GM21723 (cell line): ENCODE results near the gene FDX2.
"Not testable (repeated sequence)": the region's sequence is repeated elsewhere in the genome, so short reads cannot be mapped to it uniquely, and the experiment has no call there.

Experiments used
- ATAC-seq: cut with Tn5 transposase; IDR thresholded peaks from one replicate; pipeline ENCODE4 v1.9.1; 2021; ENCODE audit warnings: mild to moderate bottlenecking, moderate library complexity; ENCODE audit not compliant: unreplicated experiment

The FDX2 gene

DNA sequence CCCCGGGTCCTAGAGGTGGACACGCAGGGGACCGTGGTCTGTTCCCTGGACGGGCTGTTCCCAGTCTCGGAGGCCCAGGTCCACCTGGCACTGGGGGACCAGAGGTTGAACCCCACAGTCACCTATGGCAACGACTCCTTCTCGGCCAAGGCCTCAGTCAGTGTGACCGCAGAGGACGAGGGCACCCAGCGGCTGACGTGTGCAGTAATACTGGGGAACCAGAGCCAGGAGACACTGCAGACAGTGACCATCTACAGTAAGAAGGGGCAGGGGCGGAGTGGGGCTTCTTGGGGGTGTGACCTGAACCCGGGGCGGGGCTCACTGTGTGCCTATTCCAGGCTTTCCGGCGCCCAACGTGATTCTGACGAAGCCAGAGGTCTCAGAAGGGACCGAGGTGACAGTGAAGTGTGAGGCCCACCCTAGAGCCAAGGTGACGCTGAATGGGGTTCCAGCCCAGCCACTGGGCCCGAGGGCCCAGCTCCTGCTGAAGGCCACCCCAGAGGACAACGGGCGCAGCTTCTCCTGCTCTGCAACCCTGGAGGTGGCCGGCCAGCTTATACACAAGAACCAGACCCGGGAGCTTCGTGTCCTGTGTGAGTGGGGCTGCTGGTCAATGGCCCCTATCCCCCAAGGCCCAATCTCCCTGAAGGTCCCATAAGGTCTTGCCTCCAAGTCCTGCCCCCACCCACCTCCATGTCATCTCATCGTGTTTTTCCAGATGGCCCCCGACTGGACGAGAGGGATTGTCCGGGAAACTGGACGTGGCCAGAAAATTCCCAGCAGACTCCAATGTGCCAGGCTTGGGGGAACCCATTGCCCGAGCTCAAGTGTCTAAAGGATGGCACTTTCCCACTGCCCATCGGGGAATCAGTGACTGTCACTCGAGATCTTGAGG lies 31.5 kb downstream of the FDX2 start:
- ATAC-seq, result no peak

DNA sequence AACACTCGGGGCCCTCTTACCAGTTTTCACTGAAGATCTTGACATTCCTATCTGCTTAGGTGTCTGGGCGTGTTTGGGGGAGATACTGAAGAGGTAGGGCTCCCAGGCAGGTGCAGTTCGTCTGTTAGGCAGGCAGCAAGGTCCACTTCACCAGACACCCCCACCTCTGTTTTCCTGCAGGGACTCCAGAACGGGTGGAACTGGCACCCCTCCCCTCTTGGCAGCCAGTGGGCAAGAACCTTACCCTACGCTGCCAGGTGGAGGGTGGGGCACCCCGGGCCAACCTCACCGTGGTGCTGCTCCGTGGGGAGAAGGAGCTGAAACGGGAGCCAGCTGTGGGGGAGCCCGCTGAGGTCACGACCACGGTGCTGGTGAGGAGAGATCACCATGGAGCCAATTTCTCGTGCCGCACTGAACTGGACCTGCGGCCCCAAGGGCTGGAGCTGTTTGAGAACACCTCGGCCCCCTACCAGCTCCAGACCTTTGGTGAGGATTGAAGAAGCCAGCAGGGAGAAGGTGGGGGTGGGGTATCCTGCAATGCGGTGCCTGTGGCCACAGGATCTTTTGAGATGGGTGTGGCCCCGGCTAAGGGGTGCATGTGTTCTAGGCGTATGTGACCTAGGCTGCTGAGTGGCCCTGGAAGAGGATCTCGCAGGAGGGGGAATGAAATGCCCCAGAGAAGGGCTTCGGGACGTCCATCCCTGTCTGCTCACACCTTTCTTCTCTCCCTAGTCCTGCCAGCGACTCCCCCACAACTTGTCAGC lies 32.3 kb downstream of the FDX2 start:
- ATAC-seq, result no peak

DNA sequence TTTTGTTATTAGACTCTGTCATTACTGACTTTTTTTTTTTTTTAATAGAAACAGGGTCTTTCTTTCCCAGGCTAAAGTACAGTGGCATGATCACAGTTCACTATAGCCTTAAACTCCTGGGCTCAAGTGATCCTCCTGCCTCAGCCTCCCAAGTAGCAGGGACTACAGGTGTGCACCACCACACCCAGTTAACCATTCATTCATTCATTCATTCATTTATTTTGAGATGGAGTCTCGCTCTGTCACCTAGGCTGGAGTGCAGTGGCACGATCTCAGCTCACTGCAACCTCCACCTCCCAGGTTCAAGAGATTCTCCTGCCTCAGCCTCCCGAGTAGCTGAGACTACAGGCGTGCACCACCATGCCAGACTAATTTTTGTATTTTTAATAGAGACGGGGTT lies 33.8 kb downstream of the FDX2 start:
- ATAC-seq, result not testable (repeated sequence)

DNA sequence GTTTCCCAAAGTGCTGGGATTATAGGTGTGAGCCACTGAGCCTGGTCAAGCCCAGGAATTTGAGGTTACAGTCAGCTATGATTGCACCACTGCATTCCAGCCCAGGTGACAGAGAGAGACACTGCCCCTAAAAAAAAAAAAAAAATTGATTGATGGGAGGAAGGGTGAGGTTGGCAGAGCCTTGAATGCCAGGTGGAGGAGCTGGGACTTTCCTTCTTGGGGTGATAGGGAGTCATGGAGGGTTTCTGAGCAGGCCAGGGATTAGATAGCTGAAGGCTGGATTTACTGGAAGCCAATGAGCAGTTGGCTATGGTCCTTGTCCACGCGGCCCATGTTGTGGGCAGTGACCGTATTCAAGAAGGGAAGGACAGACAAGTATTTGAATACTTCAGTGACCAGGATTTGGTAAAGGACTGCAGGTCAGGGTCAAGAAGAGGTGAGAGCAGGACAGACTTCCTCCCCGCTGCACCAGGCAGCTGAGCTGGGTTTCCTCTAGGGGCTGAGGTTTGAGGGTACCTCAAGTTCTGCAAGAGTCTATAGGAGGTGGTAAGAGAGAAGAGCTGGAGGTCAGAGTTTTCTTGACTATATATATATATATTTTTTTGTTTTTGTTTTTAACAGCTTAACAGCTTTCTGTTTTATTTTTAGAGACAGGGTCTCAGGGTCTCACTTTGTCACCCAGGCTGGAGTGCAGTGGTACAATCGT lies 35.9 kb downstream of the FDX2 start:
- ATAC-seq, result no peak

DNA sequence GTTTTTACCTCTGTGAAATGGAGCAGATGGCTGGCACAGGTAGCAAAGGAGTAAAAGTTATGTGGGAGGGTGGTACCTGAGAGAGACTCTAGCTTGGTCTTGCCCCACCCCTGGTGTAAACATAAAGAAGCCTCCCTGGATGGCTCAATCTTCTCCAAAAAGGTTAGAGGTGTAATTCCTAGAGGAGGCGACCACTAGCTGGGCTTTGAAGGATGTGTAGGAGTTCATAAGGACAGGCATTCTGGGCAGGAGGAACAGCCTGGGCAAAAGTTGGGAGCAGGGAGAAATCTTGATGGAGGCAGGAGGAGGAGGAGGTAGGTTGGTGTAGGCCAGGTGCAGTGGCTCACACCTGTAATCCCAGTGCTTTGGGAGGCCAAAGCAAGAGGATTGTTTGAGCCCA lies 36.9 kb downstream of the FDX2 start:
- ATAC-seq, result no peak

DNA sequence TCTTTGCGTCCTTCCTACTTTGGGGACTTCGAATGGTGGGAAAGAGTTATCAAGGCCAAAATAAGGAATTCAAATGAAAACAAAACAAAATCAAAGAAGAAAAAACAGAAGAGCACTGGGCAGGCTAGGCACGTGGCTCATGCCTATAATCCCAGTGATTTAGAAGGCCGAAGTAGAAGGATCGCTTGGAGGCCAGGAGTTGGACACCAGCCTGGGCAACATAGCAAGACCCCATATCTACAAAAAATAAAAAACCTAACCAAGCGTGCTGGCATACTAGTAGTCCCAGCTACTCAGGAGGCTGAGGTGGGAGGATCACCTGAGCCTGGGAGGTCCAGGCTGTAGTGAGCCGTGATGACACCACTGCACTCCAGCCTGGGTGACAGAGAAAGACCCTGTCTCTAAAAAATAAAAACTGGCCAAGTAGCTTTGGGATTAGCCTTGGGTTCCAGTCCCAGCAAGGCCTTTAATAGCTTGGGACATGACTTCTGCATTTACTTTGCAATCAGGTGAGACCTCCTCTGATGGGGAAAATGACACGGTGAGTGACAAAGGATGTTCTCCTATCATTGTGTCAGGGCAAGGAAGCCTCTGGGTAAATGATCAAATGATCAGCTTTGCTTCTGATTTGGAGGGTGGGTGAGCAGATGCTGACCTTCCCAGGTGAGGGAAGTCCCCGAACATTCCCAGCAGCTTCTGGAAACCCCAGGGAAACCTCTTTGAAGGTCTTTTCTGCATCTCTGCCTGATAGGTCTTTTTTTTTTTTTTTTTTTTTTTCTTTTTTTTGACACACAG lies 37.8 kb downstream of the FDX2 start:
- ATAC-seq, result no peak

DNA sequence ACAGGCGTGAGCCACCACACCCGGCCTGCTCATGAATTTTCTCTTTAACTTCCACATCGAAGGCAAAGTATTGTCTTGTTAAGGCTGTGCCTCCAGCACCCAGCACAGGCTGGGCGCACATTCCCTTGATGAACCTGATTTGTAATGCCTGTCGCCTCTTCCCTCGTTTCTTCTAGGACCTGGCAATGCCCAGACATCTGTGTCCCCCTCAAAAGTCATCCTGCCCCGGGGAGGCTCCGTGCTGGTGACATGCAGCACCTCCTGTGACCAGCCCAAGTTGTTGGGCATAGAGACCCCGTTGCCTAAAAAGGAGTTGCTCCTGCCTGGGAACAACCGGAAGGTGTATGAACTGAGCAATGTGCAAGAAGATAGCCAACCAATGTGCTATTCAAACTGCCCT lies 41.2 kb downstream of the FDX2 start:
- ATAC-seq, result no peak

DNA sequence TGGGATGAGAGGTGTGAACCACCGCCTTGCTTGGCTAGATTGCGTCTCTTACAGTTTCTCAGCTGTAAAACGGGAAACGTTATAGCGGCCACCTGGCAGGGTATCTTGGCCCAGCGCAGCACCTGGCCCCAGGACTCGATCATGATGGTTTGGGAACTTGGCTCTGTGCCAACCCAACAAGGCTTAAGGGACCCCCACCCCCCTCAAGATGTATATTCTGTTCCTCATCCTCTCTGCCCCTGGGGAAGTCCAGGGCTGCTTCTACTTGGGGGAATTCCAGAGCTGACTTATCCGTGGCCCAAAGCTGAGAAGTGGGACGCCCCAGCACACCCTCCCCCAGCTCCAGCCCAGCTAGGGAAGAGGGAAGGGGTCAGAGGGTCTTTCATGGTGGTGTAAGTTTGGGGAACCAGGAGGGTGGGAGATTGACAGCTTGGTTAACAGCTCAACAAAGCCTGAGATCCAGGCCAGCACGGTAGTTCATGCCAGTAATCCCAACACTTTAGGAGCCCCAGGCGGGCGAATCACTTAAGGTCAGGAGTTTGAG lies 44.2 kb downstream of the FDX2 start:
- ATAC-seq, result peak; percentile 29

DNA sequence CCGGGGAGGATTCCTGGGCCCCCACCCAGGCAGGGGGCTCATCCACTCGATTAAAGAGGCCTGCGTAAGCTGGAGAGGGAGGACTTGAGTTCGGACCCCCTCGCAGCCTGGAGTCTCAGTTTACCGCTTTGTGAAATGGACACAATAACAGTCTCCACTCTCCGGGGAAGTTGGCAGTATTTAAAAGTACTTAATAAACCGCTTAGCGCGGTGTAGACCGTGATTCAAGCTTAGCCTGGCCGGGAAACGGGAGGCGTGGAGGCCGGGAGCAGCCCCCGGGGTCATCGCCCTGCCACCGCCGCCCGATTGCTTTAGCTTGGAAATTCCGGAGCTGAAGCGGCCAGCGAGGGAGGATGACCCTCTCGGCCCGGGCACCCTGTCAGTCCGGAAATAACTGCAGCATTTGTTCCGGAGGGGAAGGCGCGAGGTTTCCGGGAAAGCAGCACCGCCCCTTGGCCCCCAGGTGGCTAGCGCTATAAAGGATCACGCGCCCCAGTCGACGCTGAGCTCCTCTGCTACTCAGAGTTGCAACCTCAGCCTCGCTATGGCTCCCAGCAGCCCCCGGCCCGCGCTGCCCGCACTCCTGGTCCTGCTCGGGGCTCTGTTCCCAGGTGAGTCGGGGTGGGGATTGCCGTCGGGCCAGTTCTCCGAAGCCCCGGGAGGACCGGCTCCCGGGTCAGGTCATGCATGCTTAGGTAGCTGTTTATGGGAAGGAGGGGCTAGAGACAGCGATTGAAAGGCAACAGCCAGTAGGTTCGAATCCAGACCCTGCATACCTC lies 45.0 kb downstream of the FDX2 start, which contains the start of gene ICAM1:
Gene ICAM1 (plus strand): TSS at position 505 of the 779 bp plus-strand sequence. CDS start 40 bp downstream, at position 545.
- ATAC-seq, result peak; percentile 45

DNA sequence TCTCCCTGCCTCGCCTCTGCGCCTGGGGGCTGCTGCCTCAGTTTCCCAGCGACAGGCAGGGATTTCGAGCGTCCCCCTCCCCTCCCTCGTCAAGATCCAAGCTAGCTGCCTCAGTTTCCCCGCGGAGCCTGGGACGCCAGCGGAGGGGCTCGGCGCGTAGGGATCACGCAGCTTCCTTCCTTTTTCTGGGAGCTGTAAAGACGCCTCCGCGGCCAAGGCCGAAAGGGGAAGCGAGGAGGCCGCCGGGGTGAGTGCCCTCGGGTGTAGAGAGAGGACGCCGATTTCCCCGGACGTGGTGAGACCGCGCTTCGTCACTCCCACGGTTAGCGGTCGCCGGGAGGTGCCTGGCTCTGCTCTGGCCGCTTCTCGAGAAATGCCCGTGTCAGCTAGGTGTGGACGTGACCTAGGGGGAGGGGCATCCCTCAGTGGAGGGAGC lies 45.6 kb downstream of the FDX2 start:
- peak; percentile 44 for ATAC-seq

DNA sequence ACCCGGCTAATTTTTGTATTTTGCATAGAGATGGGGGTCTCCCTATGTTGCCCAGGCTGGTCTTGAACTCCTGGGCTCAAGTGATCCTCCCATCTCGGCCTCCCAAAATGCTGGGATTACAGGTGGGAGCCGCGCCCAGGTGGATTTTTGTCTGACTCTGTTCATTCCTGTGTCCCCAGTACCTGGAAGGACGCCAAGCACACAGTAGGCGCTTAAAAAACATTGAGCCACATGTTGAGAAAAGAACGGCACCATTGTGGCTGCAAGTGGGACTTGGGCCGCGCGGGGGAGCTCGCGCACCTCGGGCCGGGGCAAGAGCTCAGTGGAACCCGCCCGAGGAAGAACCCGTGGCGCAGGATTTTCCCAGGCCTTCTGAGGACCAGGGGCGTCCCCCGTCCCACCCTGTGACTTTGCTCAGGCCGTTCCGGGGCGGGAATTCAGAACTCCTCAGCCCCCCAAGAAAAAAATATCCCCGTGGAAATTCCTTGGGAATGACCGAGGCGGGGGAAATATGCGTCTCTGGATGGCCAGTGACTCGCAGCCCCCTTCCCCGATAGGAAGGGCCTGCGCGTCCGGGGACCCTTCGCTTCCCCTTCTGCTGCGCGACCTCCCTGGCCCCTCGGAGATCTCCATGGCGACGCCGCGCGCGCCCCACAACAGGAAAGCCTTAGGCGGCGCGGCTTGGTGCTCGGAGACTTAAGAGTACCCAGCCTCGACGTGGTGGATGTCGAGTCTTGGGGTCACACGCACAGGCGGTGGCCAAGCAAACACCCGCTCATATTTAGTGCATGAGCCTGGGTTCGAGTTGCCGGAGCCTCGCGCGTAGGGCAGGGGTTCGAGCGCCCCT lies 46.3 kb downstream of the FDX2 start:
- ATAC-seq, result peak; percentile 39

DNA sequence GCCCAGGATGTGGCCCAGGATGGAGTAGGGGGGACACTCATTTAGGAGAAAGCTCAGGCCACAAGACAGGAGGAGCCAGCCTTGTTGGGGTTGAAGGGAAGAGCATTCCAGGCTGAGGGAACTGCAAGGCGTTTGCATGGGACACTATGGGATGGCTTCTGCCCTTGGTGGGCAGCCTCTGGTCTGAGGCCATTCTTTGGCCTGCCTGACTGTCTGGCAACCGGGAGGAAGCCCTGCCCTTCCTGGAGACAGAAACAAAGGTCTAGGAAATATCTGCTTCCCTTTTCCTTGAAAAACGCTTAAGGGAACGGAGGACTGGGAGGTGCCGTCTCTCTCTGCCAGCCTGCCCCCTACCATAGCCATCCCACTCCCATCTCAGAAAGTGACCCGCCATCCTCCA lies 47.7 kb downstream of the FDX2 start:
- ATAC-seq, result no peak

DNA sequence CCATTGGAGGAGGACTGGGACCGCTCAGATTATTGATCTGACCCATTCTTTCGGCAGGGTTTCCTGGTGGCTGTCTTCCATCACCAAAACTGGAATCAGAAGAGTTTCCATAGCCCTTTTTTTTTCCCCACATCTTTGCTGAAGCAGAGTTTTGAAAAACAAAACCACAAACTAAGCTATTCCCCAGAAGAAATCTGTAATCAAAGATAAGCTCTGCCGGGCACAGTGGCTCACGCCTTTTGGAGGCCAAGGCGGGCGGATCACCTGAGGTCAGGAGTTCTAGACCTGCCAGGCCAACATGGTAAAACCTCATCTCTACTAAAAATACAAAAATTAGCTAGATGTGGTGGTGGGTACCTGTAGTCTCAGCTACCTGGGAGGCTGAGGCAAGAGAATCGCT lies 49.1 kb downstream of the FDX2 start:
- ATAC-seq, result no peak

DNA sequence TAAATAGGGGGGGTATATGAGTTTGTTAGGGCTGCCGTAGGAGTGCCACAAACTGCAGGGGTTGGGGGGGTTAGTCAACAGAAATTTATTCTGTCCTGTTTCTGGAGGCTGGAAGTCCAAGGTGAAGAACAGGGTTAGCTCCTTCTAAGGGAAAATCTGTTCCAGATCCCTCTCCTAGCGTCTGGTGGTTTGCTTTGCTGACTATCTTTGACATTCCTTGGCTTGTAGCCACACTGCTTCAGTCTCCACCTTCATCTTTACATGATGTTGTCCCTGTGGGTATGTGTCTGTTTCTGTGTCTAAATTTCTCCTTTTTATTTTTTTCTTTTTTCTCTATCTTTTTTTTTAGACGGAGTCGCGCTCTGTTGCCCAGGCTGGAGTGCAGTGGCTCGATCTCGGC lies 53.0 kb downstream of the FDX2 start:
- no peak for ATAC-seq

DNA sequence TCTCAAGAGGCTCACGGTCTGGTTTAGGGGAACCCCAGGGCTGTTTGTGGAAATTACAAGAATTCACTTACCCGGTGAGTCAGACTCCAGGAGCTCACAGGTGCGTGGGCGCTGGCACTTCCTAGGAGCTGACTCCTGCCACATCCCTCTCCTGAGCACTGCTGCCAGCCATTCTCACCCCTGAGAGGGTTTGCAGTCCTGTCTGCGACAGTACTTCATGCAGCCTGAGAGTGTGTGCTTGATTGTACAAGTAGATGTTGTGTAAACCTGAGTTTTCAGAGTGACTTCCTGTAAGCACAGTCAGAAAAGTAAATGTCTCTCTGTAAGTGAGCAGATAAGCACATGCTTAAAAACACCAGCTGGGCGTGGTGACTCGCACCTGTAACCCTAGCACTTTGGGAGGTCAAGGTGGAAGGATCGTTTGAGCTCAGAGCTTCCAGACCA lies 55.7 kb downstream of the FDX2 start:
- no peak for ATAC-seq
